ENCODE measurements around the gene CACNA1B. TPM values are rescaled to one million over a fixed set of nuclear protein-coding genes. Genes with fewer than 3 reads are reported as not detected.

The CACNA1B gene
- total and polyA plus RNA-seq, 2 donors (not counting 1 experiment from before 2014, with no cell fraction given), result 0.01 to 0.17 TPM

GRCh38 chr9:137974746-137975526, 97.4 kb downstream of the CACNA1B start:
- H3K36me3 ChIP-seq (ENCODE audit: control insufficient read depth, insufficient read depth, low read length), result no peaks in the 10 kb centered on the region
- no peaks in the 10 kb centered on the region for H3K9me3 ChIP-seq (ENCODE audit: control insufficient read depth, insufficient read depth, low read depth, low read length)
- no peak overlapping the region for H3K27ac ChIP-seq (ENCODE audit: insufficient read depth, low read length)
- no peak overlapping the region for H2AFZ ChIP-seq (ENCODE audit: low read length)
- no peak for TF ChIP-seq EZH2 (IDR thresholded peaks at IDR 0.05; ENCODE audit: low read length, missing control alignments)
- TF ChIP-seq CTCF (conservative IDR thresholded peaks at IDR 0.05 in 1 of 2, IDR thresholded peaks at IDR 0.05 in 1 of 2; ENCODE audit: low read depth in 1 of 2, low read length in 2 of 2), result no peak
- H3K4me1 ChIP-seq (ENCODE audit: control insufficient read depth, extremely low read depth, insufficient read depth, low read length), result no peaks in the 10 kb centered on the region
- no peak for DNase-seq (ENCODE audit: low read depth in 2 of 2)
- H3K4me2 ChIP-seq (ENCODE audit: extremely low read depth, insufficient read depth, low read length), result no peak overlapping the region
- no peaks in the 10 kb centered on the region for H3K79me2 ChIP-seq (ENCODE audit: control insufficient read depth, insufficient read depth, low read length)
- H4K20me1 ChIP-seq (ENCODE audit: control insufficient read depth, extremely low read depth, insufficient read depth, low read length), result no peaks in the 10 kb centered on the region
- H3K9ac ChIP-seq (ENCODE audit: insufficient read depth, low read length), result no peak overlapping the region
- H3K27me3 ChIP-seq (ENCODE audit: control insufficient read depth, insufficient read depth, low read length), result no peaks in the 10 kb centered on the region
- no peak overlapping the region for H3K4me3 ChIP-seq (replicated peaks in 1 of 4; ENCODE audit: control extremely low read depth in 1 of 4, insufficient read depth in 1 of 4, low read depth in 3 of 4, low read length in 4 of 4)

- Histone ChIP-seq H3K9me3 (ENCODE audit: control insufficient read depth, insufficient read depth, low read depth, low read length) (no peaks in the 10 kb centered on the region), H3K4me2 (ENCODE audit: extremely low read depth, insufficient read depth, low read length) (no peak overlapping the region), H3K27me3 (ENCODE audit: control insufficient read depth, insufficient read depth, low read length) (no peaks in the 10 kb centered on the region), H3K27ac (ENCODE audit: insufficient read depth, low read length) (no peak overlapping the region), H4K20me1 (ENCODE audit: control insufficient read depth, extremely low read depth, insufficient read depth, low read length) (no peaks in the 10 kb centered on the region), H2AFZ (ENCODE audit: low read length) (no peak overlapping the region), H3K9ac (ENCODE audit: insufficient read depth, low read length) (no peak overlapping the region), H3K36me3 (ENCODE audit: control insufficient read depth, insufficient read depth, low read length) (no peaks in the 10 kb centered on the region), H3K79me2 (ENCODE audit: control insufficient read depth, insufficient read depth, low read length) (no peaks in the 10 kb centered on the region), H3K4me1 (ENCODE audit: control insufficient read depth, extremely low read depth, insufficient read depth, low read length) (no peaks in the 10 kb centered on the region), H3K4me3 (replicated peaks in 1 of 4; ENCODE audit: control extremely low read depth in 1 of 4, insufficient read depth in 1 of 4, low read depth in 3 of 4, low read length in 4 of 4) (no peak overlapping the region)
- no peak for TF ChIP-seq EZH2 (IDR thresholded peaks at IDR 0.05; ENCODE audit: low read length, missing control alignments)
- no peak for TF ChIP-seq CTCF (conservative IDR thresholded peaks at IDR 0.05 in 1 of 2, IDR thresholded peaks at IDR 0.05 in 1 of 2; ENCODE audit: low read depth in 1 of 2, low read length in 2 of 2)
- no peak for DNase-seq (ENCODE audit: low read depth in 2 of 2)
Observed at GRCh38 chr9:137975527-137975913, 97.9 kb downstream of the CACNA1B start.

- no peaks in the 10 kb centered on the region for H4K20me1 ChIP-seq (ENCODE audit: control insufficient read depth, extremely low read depth, insufficient read depth, low read length)
Observed at GRCh38 chr9:137975936-137976565, 98.5 kb downstream of the CACNA1B start.

More at GRCh38 chr9:137975936-137976565, 98.5 kb downstream of the CACNA1B start:
- Histone ChIP-seq H3K4me1 (ENCODE audit: control insufficient read depth, extremely low read depth, insufficient read depth, low read length) (no peaks in the 10 kb centered on the region), H3K27me3 (ENCODE audit: control insufficient read depth, insufficient read depth, low read length) (no peaks in the 10 kb centered on the region), H3K36me3 (ENCODE audit: control insufficient read depth, insufficient read depth, low read length) (no peaks in the 10 kb centered on the region), H3K4me2 (ENCODE audit: extremely low read depth, insufficient read depth, low read length) (no peak overlapping the region), H2AFZ (ENCODE audit: low read length) (no peak overlapping the region), H3K9ac (ENCODE audit: insufficient read depth, low read length) (no peak overlapping the region), H3K9me3 (ENCODE audit: control insufficient read depth, insufficient read depth, low read depth, low read length) (no peaks in the 10 kb centered on the region), H3K27ac (ENCODE audit: insufficient read depth, low read length) (no peak overlapping the region), H3K79me2 (ENCODE audit: control insufficient read depth, insufficient read depth, low read length) (no peaks in the 10 kb centered on the region), H3K4me3 (replicated peaks in 1 of 4; ENCODE audit: control extremely low read depth in 1 of 4, insufficient read depth in 1 of 4, low read depth in 3 of 4, low read length in 4 of 4) (no peak overlapping the region)
- TF ChIP-seq EZH2 (IDR thresholded peaks at IDR 0.05; ENCODE audit: low read length, missing control alignments) (no peak), CTCF (conservative IDR thresholded peaks at IDR 0.05 in 1 of 2, IDR thresholded peaks at IDR 0.05 in 1 of 2; ENCODE audit: low read depth in 1 of 2, low read length in 2 of 2) (no peak)
- no peak for DNase-seq (ENCODE audit: low read depth in 2 of 2)

Measured in fibroblast of lung (primary cell).